IPS-20b (cell line): ENCODE data around the gene CCIN.
"Not testable (repeated sequence)": the region's sequence is repeated elsewhere in the genome, so short reads cannot be mapped to it uniquely, and the experiment has no call there.

Experiments
- H3K27ac ChIP-seq: one replicate; pipeline ENCODE4 v1.5.1; 2013; ENCODE audit warnings: low read length
- H3K27me3 ChIP-seq: 2 replicates; pipeline ENCODE4 v1.6.1; 2013; ENCODE audit warnings: mild to moderate bottlenecking, low read length, inconsistent platforms; ENCODE audit not compliant: insufficient read depth
- H3K36me3 ChIP-seq: 2 replicates; pipeline ENCODE4 v1.6.1; 2013; ENCODE audit warnings: low read depth, mild to moderate bottlenecking, inconsistent platforms, low read length, moderate library complexity; ENCODE audit not compliant: insufficient read depth
- H3K4me1 ChIP-seq: 2 replicates; pipeline ENCODE4 v1.6.1; 2013; ENCODE audit warnings: mild to moderate bottlenecking, control low read depth, inconsistent platforms, low read length, moderate library complexity; ENCODE audit not compliant: insufficient read depth
- H3K4me3 ChIP-seq: 2 replicates; pipeline ENCODE4 v1.5.1; 2013; ENCODE audit warnings: mild to moderate bottlenecking, low read length, inconsistent platforms
- H3K9ac ChIP-seq: 2 replicates; pipeline ENCODE4 v1.6.1; 2013; ENCODE audit warnings: low read depth, mild to moderate bottlenecking, inconsistent platforms, low read length, moderate library complexity
- H3K9me3 ChIP-seq: 2 replicates; pipeline ENCODE4 v1.6.1; 2013; ENCODE audit warnings: mild to moderate bottlenecking, low read depth, low read length, inconsistent platforms; ENCODE audit not compliant: insufficient read depth

The CCIN gene

GRCh38 chr9:36151316-36152210, 17.6 kb upstream of the CCIN start:
- peaks cover 3% of the 10 kb centered on the region for H3K36me3 ChIP-seq
- no peaks in the 10 kb centered on the region for H3K27me3 ChIP-seq
- no peaks in the 10 kb centered on the region for H3K4me1 ChIP-seq
- no peak overlapping the region for H3K9ac ChIP-seq
- no peak overlapping the region for H3K27ac ChIP-seq
- H3K4me3 ChIP-seq, result no peak overlapping the region
- H3K9me3 ChIP-seq, result peaks cover 5% of the 10 kb centered on the region

- Histone ChIP-seq H3K4me3 (no peak overlapping the region), H3K9ac (no peak overlapping the region), H3K27ac (no peak overlapping the region), H3K9me3 (peaks cover 7% of the 10 kb centered on the region), H3K4me1 (no peaks in the 10 kb centered on the region), H3K36me3 (peaks cover 4% of the 10 kb centered on the region), H3K27me3 (no peaks in the 10 kb centered on the region)
Observed at GRCh38 chr9:36152741-36153438, 16.3 kb upstream of the CCIN start.

- no peak overlapping the region for H3K27ac ChIP-seq
- H3K27me3 ChIP-seq, result no peaks in the 10 kb centered on the region
- H3K9me3 ChIP-seq, result peaks cover 7% of the 10 kb centered on the region
- no peak overlapping the region for H3K4me3 ChIP-seq
- H3K4me1 ChIP-seq, result no peaks in the 10 kb centered on the region
- no peak overlapping the region for H3K9ac ChIP-seq
- H3K36me3 ChIP-seq, result peaks cover 4% of the 10 kb centered on the region
Observed at GRCh38 chr9:36153746-36154145, 15.4 kb upstream of the CCIN start.

- Histone ChIP-seq H3K9ac (no peak overlapping the region), H3K9me3 (peaks cover 7% of the 10 kb centered on the region), H3K27me3 (no peaks in the 10 kb centered on the region), H3K36me3 (peaks cover 4% of the 10 kb centered on the region), H3K4me3 (no peak overlapping the region), H3K27ac (no peak overlapping the region), H3K4me1 (no peaks in the 10 kb centered on the region)
Observed at GRCh38 chr9:36154331-36154952, 14.7 kb upstream of the CCIN start.

GRCh38 chr9:36156116-36156515, 13.1 kb upstream of the CCIN start:
- Histone ChIP-seq H3K4me3 (no peak overlapping the region), H3K4me1 (no peaks in the 10 kb centered on the region), H3K27ac (no peak overlapping the region), H3K9me3 (peaks cover 7% of the 10 kb centered on the region), H3K36me3 (peaks cover 4% of the 10 kb centered on the region; the same call in 1 of the 2 replicates), H3K27me3 (no peaks in the 10 kb centered on the region), H3K9ac (no peak overlapping the region)

GRCh38 chr9:36158122-36158521, 11.1 kb upstream of the CCIN start:
- H3K4me1 ChIP-seq, result peaks cover 10% of the 10 kb centered on the region; the same call in 1 of the 2 replicates
- H3K36me3 ChIP-seq, result peaks cover 4% of the 10 kb centered on the region; the same call in 1 of the 2 replicates
- H3K27ac ChIP-seq, result no peak overlapping the region
- no peak overlapping the region for H3K4me3 ChIP-seq
- H3K9ac ChIP-seq, result no peak overlapping the region
- no peaks in the 10 kb centered on the region for H3K27me3 ChIP-seq
- peaks cover 7% of the 10 kb centered on the region for H3K9me3 ChIP-seq

GRCh38 chr9:36158917-36159316, 10.3 kb upstream of the CCIN start:
- Histone ChIP-seq H3K36me3 (peaks cover 4% of the 10 kb centered on the region; the same call in 1 of the 2 replicates), H3K4me3 (no peak overlapping the region), H3K9me3 (peaks cover 7% of the 10 kb centered on the region), H3K27ac (no peak overlapping the region), H3K9ac (no peak overlapping the region), H3K4me1 (peaks cover 14% of the 10 kb centered on the region; the same call in 1 of the 2 replicates), H3K27me3 (no peaks in the 10 kb centered on the region)

- H3K27ac ChIP-seq, H3K9ac ChIP-seq, H3K4me3 ChIP-seq, H3K27me3 ChIP-seq, H3K9me3 ChIP-seq, H3K36me3 ChIP-seq: not testable (repeated sequence)
- H3K4me1 ChIP-seq, result peaks cover 20% of the 10 kb centered on the region; the same call in 1 of the 2 replicates
Observed at GRCh38 chr9:36159509-36159908, 9.7 kb upstream of the CCIN start.

GRCh38 chr9:36160126-36160525, 9.1 kb upstream of the CCIN start:
- H3K9ac ChIP-seq, H3K27me3 ChIP-seq, H3K36me3 ChIP-seq, H3K9me3 ChIP-seq, H3K27ac ChIP-seq, H3K4me3 ChIP-seq: not testable (repeated sequence)
- H3K4me1 ChIP-seq, result peaks cover 23% of the 10 kb centered on the region; the same call in 1 of the 2 replicates

- H3K27me3 ChIP-seq, result no peaks in the 10 kb centered on the region
- H3K27ac ChIP-seq, result no peak overlapping the region
- peaks cover 23% of the 10 kb centered on the region; the same call in 1 of the 2 replicates for H3K4me1 ChIP-seq
- H3K9me3 ChIP-seq, result peaks cover 6% of the 10 kb centered on the region
- H3K9ac ChIP-seq, result no peak overlapping the region
- H3K36me3 ChIP-seq, result peaks cover 4% of the 10 kb centered on the region; the same call in 1 of the 2 replicates
- H3K4me3 ChIP-seq, result no peak overlapping the region
Observed at GRCh38 chr9:36161187-36161586, 8.0 kb upstream of the CCIN start.

- H3K36me3 ChIP-seq, result no peaks in the 10 kb centered on the region
- peak overlapping the region; percentile 61; the same call in 1 of the 2 replicates for H3K9ac ChIP-seq
- H3K4me1 ChIP-seq, result peaks cover 23% of the 10 kb centered on the region; the same call in 1 of the 2 replicates
- H3K27ac ChIP-seq, result peak overlapping the region; percentile 82
- H3K9me3 ChIP-seq, result no peaks in the 10 kb centered on the region
- H3K4me3 ChIP-seq, result peak overlapping the region; percentile 16; the same call in 1 of the 2 replicates
- H3K27me3 ChIP-seq, result no peaks in the 10 kb centered on the region
Observed at GRCh38 chr9:36162211-36162738, 6.9 kb upstream of the CCIN start.
